ENCODE data around the gene TAS2R5.
"Not testable (repeated sequence)": the region's sequence is repeated elsewhere in the genome, so short reads cannot be mapped to it uniquely, and the experiment has no call there.

GRCh38 chr7:141822432-141822831, 32.4 kb downstream of the TAS2R5 start:
- TF ChIP-seq RFX5 (IDR thresholded peaks at IDR 0.05; ENCODE audit: low read depth, low read length); CTCF (conservative IDR thresholded peaks at IDR 0.05; ENCODE audit: low read depth, low read length): not testable (repeated sequence)

Data from IMR-90 (cell line).